Measurements from ENCODE around the gene BACH1. TPM values are rescaled to one million over a fixed set of nuclear protein-coding genes. Genes with fewer than 3 reads are reported as not detected.

The BACH1 gene
- total RNA-seq, 1 donor from 2014 or later, result 49.4 TPM

GRCh38 chr21:29312981-29313380, 14.3 kb downstream of the BACH1 start:
- no peak overlapping the region for H3K27ac Mint-ChIP-seq (ENCODE audit: unreplicated experiment)
- H3K4me3 Mint-ChIP-seq (ENCODE audit: unreplicated experiment), result no peak overlapping the region
- H3K27me3 Mint-ChIP-seq (ENCODE audit: unreplicated experiment), result no peaks in the 10 kb centered on the region
- DNase-seq (ENCODE audit: low spot score), result no peak
- no peaks in the 10 kb centered on the region for H3K36me3 Mint-ChIP-seq (ENCODE audit: low read depth, unreplicated experiment)
- TF ChIP-seq CTCF (IDR thresholded peaks at IDR 0.05; ENCODE audit: unreplicated experiment), result no peak
- no peaks in the 10 kb centered on the region for H3K9me3 Mint-ChIP-seq (ENCODE audit: unreplicated experiment)
- peaks cover 14% of the 10 kb centered on the region for H3K4me1 Mint-ChIP-seq (ENCODE audit: unreplicated experiment)

- no peak for TF ChIP-seq CTCF (IDR thresholded peaks at IDR 0.05; ENCODE audit: unreplicated experiment)
- peaks cover 14% of the 10 kb centered on the region for H3K4me1 Mint-ChIP-seq (ENCODE audit: unreplicated experiment)
- H3K36me3 Mint-ChIP-seq (ENCODE audit: low read depth, unreplicated experiment), result no peaks in the 10 kb centered on the region
- no peak for DNase-seq (ENCODE audit: low spot score)
- no peaks in the 10 kb centered on the region for H3K27me3 Mint-ChIP-seq (ENCODE audit: unreplicated experiment)
- no peaks in the 10 kb centered on the region for H3K9me3 Mint-ChIP-seq (ENCODE audit: unreplicated experiment)
- no peak overlapping the region for H3K4me3 Mint-ChIP-seq (ENCODE audit: unreplicated experiment)
- H3K27ac Mint-ChIP-seq (ENCODE audit: unreplicated experiment), result no peak overlapping the region
Measured at GRCh38 chr21:29313662-29314408, 15.1 kb downstream of the BACH1 start.

GRCh38 chr21:29315131-29315749, 16.5 kb downstream of the BACH1 start:
- TF ChIP-seq CTCF (IDR thresholded peaks at IDR 0.05; ENCODE audit: unreplicated experiment), result no peak
- no peak overlapping the region for H3K4me3 Mint-ChIP-seq (ENCODE audit: unreplicated experiment)
- no peaks in the 10 kb centered on the region for H3K9me3 Mint-ChIP-seq (ENCODE audit: unreplicated experiment)
- H3K4me1 Mint-ChIP-seq (ENCODE audit: unreplicated experiment), result peaks cover 14% of the 10 kb centered on the region
- no peaks in the 10 kb centered on the region for H3K36me3 Mint-ChIP-seq (ENCODE audit: low read depth, unreplicated experiment)
- H3K27ac Mint-ChIP-seq (ENCODE audit: unreplicated experiment), result no peak overlapping the region
- H3K27me3 Mint-ChIP-seq (ENCODE audit: unreplicated experiment), result no peaks in the 10 kb centered on the region
- no peak for DNase-seq (ENCODE audit: low spot score)

- Mint-ChIP-seq H3K4me3 (ENCODE audit: unreplicated experiment) (no peak overlapping the region), H3K9me3 (ENCODE audit: unreplicated experiment) (no peaks in the 10 kb centered on the region), H3K36me3 (ENCODE audit: low read depth, unreplicated experiment) (peaks cover 2% of the 10 kb centered on the region)
Measured at GRCh38 chr21:29316029-29316742, 17.5 kb downstream of the BACH1 start.

More at GRCh38 chr21:29316029-29316742, 17.5 kb downstream of the BACH1 start:
- peaks cover 14% of the 10 kb centered on the region for H3K4me1 Mint-ChIP-seq (ENCODE audit: unreplicated experiment)
- no peak for TF ChIP-seq CTCF (IDR thresholded peaks at IDR 0.05; ENCODE audit: unreplicated experiment)
- DNase-seq (ENCODE audit: low spot score), result no peak
- no peak overlapping the region for H3K27ac Mint-ChIP-seq (ENCODE audit: unreplicated experiment)
- H3K27me3 Mint-ChIP-seq (ENCODE audit: unreplicated experiment), result no peaks in the 10 kb centered on the region
